Keratinocyte (primary cell): Measurements from ENCODE around the gene GABRA4.

Experiments used
- EZH2 ChIP-seq: IDR thresholded peaks from one replicate; pipeline ENCODE4 v1.6.1; 2012; ENCODE audit warnings: inconsistent platforms, mild to moderate bottlenecking, low read length, moderate library complexity
- TF ChIP-seq, protein P1 (sequence below), 3 experiments: IDR thresholded peaks in 1 of 3; conservative IDR thresholded peaks in 1 of 3; optimal IDR thresholded peaks in 1 of 3; 2 replicates in 2 of 3; 3 replicates in 1 of 3; pipeline versions ENCODE3 to v1.5.1; 2011; ENCODE audit warnings: low read length in 3 of 3, mild to moderate bottlenecking in 3 of 3, moderate library complexity in 2 of 3, control low read depth in 1 of 3, inconsistent platforms in 1 of 3; ENCODE audit not compliant: insufficient read depth in 2 of 3; ENCODE audit errors: extremely low read depth in 1 of 3

DNA sequence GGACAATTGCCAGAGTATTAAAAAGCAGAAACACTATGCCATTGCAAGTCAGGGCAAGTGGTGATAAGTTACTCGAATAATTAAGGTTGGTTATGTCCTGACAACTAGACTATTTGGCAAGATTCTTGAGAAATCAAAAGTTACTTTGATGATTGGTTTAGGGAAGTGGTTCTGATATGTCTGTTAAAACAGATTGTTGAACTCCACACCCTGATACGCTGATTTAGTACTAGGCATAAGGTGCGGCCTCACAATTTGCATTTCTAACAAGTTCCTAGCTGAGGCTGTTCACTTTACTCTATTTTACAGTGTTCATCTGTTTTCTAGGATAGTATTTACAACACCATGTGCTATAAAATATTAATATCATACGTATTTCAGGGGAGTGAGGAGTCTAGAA lies 12.5 kb downstream of the GABRA4 start:
- no peak for TF ChIP-seq EZH2
- TF ChIP-seq, protein P1, sequence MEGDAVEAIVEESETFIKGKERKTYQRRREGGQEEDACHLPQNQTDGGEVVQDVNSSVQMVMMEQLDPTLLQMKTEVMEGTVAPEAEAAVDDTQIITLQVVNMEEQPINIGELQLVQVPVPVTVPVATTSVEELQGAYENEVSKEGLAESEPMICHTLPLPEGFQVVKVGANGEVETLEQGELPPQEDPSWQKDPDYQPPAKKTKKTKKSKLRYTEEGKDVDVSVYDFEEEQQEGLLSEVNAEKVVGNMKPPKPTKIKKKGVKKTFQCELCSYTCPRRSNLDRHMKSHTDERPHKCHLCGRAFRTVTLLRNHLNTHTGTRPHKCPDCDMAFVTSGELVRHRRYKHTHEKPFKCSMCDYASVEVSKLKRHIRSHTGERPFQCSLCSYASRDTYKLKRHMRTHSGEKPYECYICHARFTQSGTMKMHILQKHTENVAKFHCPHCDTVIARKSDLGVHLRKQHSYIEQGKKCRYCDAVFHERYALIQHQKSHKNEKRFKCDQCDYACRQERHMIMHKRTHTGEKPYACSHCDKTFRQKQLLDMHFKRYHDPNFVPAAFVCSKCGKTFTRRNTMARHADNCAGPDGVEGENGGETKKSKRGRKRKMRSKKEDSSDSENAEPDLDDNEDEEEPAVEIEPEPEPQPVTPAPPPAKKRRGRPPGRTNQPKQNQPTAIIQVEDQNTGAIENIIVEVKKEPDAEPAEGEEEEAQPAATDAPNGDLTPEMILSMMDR (optimal IDR thresholded peaks at IDR 0.05 in 1 of 3, IDR thresholded peaks at IDR 0.05 in 1 of 3, conservative IDR thresholded peaks at IDR 0.05 in 1 of 3; ENCODE audit: extremely low read depth in 1 of 3, insufficient read depth in 2 of 3, low read length in 3 of 3) = no peak
